Esophagus muscularis mucosa (tissue), 2 donors: ENCODE measurements around the gene ANKFY1.

ENCODE experiments used
- EP300 ChIP-seq: sonication (generic); formaldehyde crosslinking; IDR thresholded peaks from one replicate; pipeline ENCODE4 v1.6.1; 2017; ENCODE audit warnings: antibody characterized with exemption
- POLR2A ChIP-seq: fragments of 450-650 bp; IDR thresholded peaks from one replicate; pipeline ENCODE4 v1.6.1; 2017; ENCODE audit warnings: antibody characterized with exemption, moderate library complexity, mild to moderate bottlenecking, low read depth

- TF ChIP-seq EP300 (no peak), POLR2A (no peak)
Observed at GRCh38 chr17:4297351-4297750, 33.6 kb upstream of the ANKFY1 start.
